GM21619 (cell line): ENCODE measurements around the gene TRDMT1.

Experiments
- ATAC-seq: cut with Tn5 transposase; IDR thresholded peaks from one replicate; pipeline ENCODE4 v1.9.1; 2021; ENCODE audit not compliant: unreplicated experiment

Gene TRDMT1

DNA sequence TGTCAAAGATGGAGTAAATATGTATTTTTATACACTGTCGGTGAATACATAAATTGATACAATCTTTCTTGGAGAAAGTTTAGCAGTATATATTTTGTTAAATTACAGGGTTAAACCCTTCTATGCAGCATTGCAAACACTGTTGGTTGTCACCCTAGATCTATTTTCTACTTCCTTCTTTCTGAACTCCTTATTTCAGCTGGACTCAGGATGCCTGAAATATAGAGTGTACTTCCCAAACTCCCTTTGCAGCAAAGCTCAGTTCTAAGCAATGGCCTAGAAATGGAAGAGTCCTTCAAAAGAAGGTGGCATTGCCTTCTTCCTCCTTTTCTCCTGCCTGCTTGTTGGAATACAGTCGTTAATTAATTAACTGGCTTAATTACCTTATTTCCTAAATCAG is 92.4 kb downstream of the TRDMT1 start:
- ATAC-seq, result no peak

DNA sequence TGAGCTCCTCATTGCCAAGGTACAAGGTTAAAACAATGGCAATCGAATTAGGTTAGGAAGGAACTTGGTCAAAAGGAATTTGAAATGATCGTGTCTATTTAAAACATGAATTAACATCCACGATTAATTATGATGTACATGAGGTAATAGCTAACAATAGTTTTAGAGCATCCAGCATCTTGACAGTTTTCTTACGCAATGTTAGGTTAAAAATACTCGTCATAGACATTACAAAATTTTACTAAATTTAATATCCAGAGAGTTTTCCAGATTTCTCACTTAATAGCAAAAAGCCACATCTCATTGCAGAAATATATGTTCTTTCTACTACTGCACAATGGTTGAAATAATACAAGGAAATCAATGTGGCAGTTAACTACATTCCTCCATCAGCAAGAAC is 94.5 kb downstream of the TRDMT1 start:
- no peak for ATAC-seq

GRCh38 chr10:17101910-17102266 is 99.6 kb downstream of the TRDMT1 start:
- ATAC-seq, result no peak

DNA sequence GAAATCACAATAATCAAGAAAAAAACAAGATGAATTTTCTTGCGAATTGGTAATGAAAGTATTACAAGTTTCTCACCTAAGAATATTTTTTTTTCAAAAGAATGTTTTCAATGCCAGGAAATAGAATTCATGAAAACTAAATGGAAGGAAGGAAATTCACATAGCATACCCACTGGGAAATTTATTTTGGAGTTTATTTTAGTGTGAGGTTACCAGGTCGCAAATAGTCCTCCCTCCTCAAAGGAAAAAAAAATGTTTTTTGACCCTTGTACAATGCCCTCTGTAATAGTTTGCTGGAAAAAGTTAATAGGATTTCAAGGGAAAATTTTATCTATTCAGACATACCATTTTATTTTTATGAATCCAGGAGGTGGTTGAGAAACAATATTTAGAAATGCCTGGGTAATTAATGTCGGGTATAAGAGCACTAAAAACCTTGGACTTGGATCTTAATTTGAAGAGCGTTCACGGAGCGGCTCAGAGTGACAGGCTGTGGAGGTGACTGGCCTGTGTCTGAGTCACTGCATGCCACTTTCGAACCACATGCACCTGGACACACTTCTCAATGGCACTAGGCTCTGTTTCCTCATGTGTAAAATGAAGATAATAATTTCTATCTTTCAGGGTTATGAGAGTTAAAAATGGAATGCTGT is 100.1 kb downstream of the TRDMT1 start:
- no peak for ATAC-seq

GRCh38 chr10:17100586-17100985 is 100.9 kb downstream of the TRDMT1 start:
- no peak for ATAC-seq

DNA sequence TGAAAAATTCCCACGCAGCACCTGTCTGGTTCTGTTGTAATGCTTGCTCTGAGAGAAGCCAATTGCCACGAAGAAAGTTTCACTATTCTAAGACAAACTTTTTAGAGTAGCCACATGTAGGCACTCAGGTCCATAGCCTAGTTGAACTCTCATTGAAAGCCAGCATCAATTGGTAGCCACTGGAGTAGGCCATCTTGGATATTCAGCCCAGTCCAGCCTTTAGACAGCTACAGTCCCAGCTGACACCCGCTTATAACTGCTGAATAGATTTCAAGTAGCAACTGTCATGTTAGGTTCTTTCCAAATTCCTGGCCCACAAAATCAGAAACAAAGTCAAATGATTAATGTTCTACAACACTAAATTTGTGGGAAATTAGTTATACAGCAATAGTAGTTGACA is 103.5 kb downstream of the TRDMT1 start:
- no peak for ATAC-seq
